K562 (cell line): ENCODE data around the gene THSD8. TPM values are rescaled to one million over a fixed set of nuclear protein-coding genes. Genes with fewer than 3 reads are reported as not detected.
A peak's percentile ranks its signal among the peaks of the same experiment; 100 is the strongest.

Experiments
- ARID1B ChIP-seq: fragments of 450-650 bp; IDR thresholded peaks from 2 replicates; pipeline ENCODE4 v1.6.1; 2016; ENCODE audit warnings: antibody characterized with exemption, mild to moderate bottlenecking, inconsistent platforms
- CGGBP1 ChIP-seq: fragments of 250-450 bp; sonication (Bioruptor Pico); IDR thresholded peaks from 2 replicates; pipeline ENCODE4 v1.9.0; 2021; ENCODE audit warnings: mild to moderate bottlenecking
- EWSR1 ChIP-seq: fragments of 450-650 bp; IDR thresholded peaks from 2 replicates; pipeline ENCODE4 v1.6.1; 2018; ENCODE audit warnings: borderline replicate concordance, mild to moderate bottlenecking, low read depth, moderate library complexity; ENCODE audit not compliant: partially characterized antibody
- HIVEP1 ChIP-seq: fragments of 250-450 bp; sonication (Bioruptor Pico); IDR thresholded peaks from 2 replicates; pipeline ENCODE4 v1.4.0; 2020; ENCODE audit warnings: mild to moderate bottlenecking
- KLF13 ChIP-seq: fragments of 450-650 bp; IDR thresholded peaks from 2 replicates; pipeline ENCODE4 v1.6.1; 2016; ENCODE audit warnings: missing genetic modification characterization, low read depth, mild to moderate bottlenecking, missing compliant biosample characterization, moderate library complexity, borderline replicate concordance
- L3MBTL2 ChIP-seq: fragments of 450-650 bp; IDR thresholded peaks from 2 replicates; pipeline ENCODE4 v1.6.1; 2016; ENCODE audit warnings: mild to moderate bottlenecking, moderate library complexity
- MYC ChIP-seq, 2 experiments: fragments of 250-450 bp in 1 of 2; sonication (Bioruptor Pico) in 1 of 2; IDR thresholded peaks; 2 replicates each; pipeline versions ENCODE4 v1.5.1 to v1.6.1; 2012 to 2021; ENCODE audit warnings: low read depth in 2 of 2, borderline replicate concordance in 1 of 2, improper control_type of control experiment in 1 of 2, low read length in 1 of 2, mild to moderate bottlenecking in 1 of 2, moderate library complexity in 1 of 2
- PCBP1 ChIP-seq: fragments of 200-400 bp; formaldehyde crosslinking; IDR thresholded peaks from 2 replicates; pipeline ENCODE4 v1.6.1; 2018; ENCODE audit warnings: mild to moderate bottlenecking, low read depth, low read length; ENCODE audit not compliant: poor library complexity, severe bottlenecking
- POLR2A ChIP-seq: fragments of 450-650 bp; conservative IDR thresholded peaks from 2 replicates; pipeline ENCODE4 v1.6.1; 2016
- polyA plus RNA-seq, 8 experiments: library from polyadenylated mRNA; depleted of rRNA in 4 of 8; stranded (reverse) in 5 of 8; unstranded in 3 of 8; fragments of >200 nt; fragmentation: Nextera tagmentation in 2 of 8; fragmentation: Illumina TruSeq in 1 of 8; extraction: Ambion mirVana in 2 of 8; extraction: Trizol in 1 of 8; gene quantifications; 2 replicates each; pipeline versions ENCODE4 v1.2.1 to v1.2.3, GENCODE V29; 2011 to 2014; ENCODE audit warnings: inconsistent platforms in 1 of 8, missing spikeins in 1 of 8
- total RNA-seq, 7 experiments: library from RNA; depleted of rRNA in 6 of 7; stranded (reverse); fragments of >200 nt in 6 of 7; fragmentation: Illumina TruSeq in 2 of 7; extraction: Trizol in 2 of 7; gene quantifications; 2 replicates each; pipeline versions ENCODE4 v1.2.1 to v1.2.3, GENCODE V29; 2011 to 2021; ENCODE audit warnings: low replicate concordance in 1 of 7
- TF ChIP-seq, protein P1 (sequence below): fragments of 450-650 bp; formaldehyde crosslinking; IDR thresholded peaks from 2 replicates; pipeline ENCODE4 v1.4.0; 2020; ENCODE audit warnings: mild to moderate bottlenecking, mixed read lengths
- TF ChIP-seq, protein P2 (sequence below): fragments of 450-650 bp; IDR thresholded peaks from 2 replicates; pipeline ENCODE4 v1.6.1; 2016; ENCODE audit warnings: borderline replicate concordance
- TF ChIP-seq, protein P3 (sequence below), 2 experiments: IDR thresholded peaks; 2 replicates each; pipeline ENCODE4 v1.6.1; 2011; ENCODE audit warnings: borderline replicate concordance in 1 of 2, control low read depth in 1 of 2, low read depth in 1 of 2, low read length in 1 of 2, mild to moderate bottlenecking in 1 of 2, mixed read lengths in 1 of 2, moderate library complexity in 1 of 2; ENCODE audit not compliant: insufficient read depth in 1 of 2, insufficient read length in 1 of 2, poor library complexity in 1 of 2, severe bottlenecking in 1 of 2; ENCODE audit errors: extremely low read depth in 1 of 2
- TF ChIP-seq, protein P4 (sequence below): fragments of 250-450 bp; sonication (Bioruptor Pico); IDR thresholded peaks from 2 replicates; pipeline ENCODE4 v1.4.0; 2020; ENCODE audit warnings: borderline replicate concordance
- TF ChIP-seq, protein P5 (sequence below): sonication (generic); formaldehyde crosslinking; IDR thresholded peaks from 2 replicates; pipeline ENCODE4 v1.8.1; 2023; ENCODE audit warnings: mild to moderate bottlenecking, missing genetic modification reagents

Gene THSD8
- total and polyA plus RNA-seq, 9 of the 15 experiments (the other 6 are each of a cell fraction or from before 2014, with no cell fraction given): 8.4 to 42.4 (median 19.9) TPM; not detected in 2

- peak; percentile 28; the same call in 1 of the 2 replicates for TF ChIP-seq MYC (IDR thresholded peaks at IDR 0.05; ENCODE audit: low read depth, low read length)
- TF ChIP-seq MYC (CRISPR knock-in tag; IDR thresholded peaks at IDR 0.05; ENCODE audit: borderline replicate concordance, low read depth): peak; percentile 70; the same call in 1 of the 2 replicates
- TF ChIP-seq, protein P1, sequence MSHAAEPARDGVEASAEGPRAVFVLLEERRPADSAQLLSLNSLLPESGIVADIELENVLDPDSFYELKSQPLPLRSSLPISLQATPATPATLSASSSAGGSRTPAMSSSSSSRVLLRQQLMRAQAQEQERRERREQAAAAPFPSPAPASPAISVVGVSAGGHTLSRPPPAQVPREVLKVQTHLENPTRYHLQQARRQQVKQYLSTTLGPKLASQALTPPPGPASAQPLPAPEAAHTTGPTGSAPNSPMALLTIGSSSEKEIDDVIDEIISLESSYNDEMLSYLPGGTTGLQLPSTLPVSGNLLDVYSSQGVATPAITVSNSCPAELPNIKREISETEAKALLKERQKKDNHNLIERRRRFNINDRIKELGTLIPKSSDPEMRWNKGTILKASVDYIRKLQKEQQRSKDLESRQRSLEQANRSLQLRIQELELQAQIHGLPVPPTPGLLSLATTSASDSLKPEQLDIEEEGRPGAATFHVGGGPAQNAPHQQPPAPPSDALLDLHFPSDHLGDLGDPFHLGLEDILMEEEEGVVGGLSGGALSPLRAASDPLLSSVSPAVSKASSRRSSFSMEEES: peak; percentile 79
- TF ChIP-seq EWSR1: no peak
- no peak for TF ChIP-seq ARID1B
- TF ChIP-seq, protein P2, sequence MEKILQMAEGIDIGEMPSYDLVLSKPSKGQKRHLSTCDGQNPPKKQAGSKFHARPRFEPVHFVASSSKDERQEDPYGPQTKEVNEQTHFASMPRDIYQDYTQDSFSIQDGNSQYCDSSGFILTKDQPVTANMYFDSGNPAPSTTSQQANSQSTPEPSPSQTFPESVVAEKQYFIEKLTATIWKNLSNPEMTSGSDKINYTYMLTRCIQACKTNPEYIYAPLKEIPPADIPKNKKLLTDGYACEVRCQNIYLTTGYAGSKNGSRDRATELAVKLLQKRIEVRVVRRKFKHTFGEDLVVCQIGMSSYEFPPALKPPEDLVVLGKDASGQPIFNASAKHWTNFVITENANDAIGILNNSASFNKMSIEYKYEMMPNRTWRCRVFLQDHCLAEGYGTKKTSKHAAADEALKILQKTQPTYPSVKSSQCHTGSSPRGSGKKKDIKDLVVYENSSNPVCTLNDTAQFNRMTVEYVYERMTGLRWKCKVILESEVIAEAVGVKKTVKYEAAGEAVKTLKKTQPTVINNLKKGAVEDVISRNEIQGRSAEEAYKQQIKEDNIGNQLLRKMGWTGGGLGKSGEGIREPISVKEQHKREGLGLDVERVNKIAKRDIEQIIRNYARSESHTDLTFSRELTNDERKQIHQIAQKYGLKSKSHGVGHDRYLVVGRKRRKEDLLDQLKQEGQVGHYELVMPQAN: peak; percentile 63; the same call in 1 of the 2 replicates
- TF ChIP-seq, protein P3, sequence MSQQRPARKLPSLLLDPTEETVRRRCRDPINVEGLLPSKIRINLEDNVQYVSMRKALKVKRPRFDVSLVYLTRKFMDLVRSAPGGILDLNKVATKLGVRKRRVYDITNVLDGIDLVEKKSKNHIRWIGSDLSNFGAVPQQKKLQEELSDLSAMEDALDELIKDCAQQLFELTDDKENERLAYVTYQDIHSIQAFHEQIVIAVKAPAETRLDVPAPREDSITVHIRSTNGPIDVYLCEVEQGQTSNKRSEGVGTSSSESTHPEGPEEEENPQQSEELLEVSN (IDR thresholded peaks at IDR 0.05; ENCODE audit: borderline replicate concordance in 1 of 2, extremely low read depth in 1 of 2, insufficient read depth in 1 of 2, insufficient read length in 1 of 2, low read depth in 1 of 2, low read length in 1 of 2, poor library complexity in 1 of 2, severe bottlenecking in 1 of 2): peak; percentile 21 to 31
- TF ChIP-seq, protein P4, sequence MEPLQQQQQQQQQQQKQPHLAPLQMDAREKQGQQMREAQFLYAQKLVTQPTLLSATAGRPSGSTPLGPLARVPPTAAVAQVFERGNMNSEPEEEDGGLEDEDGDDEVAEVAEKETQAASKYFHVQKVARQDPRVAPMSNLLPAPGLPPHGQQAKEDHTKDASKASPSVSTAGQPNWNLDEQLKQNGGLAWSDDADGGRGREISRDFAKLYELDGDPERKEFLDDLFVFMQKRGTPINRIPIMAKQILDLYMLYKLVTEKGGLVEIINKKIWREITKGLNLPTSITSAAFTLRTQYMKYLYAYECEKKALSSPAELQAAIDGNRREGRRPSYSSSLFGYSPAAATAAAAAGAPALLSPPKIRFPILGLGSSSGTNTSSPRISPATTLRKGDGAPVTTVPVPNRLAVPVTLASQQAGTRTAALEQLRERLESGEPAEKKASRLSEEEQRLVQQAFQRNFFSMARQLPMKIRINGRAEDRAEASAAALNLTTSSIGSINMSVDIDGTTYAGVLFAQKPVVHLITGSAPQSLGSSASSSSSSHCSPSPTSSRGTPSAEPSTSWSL (CRISPR knock-in tag): 0 out of 2 replicates have a peak, but pooled peaks have one; percentile 53
- peak; percentile 62; the same call in 1 of the 2 replicates for TF ChIP-seq POLR2A
- TF ChIP-seq HIVEP1 (CRISPR knock-in tag): 0 out of 2 replicates have a peak, but pooled peaks have one; percentile 49
- no peak for TF ChIP-seq CGGBP1 (CRISPR knock-in tag)
- TF ChIP-seq, protein P5, sequence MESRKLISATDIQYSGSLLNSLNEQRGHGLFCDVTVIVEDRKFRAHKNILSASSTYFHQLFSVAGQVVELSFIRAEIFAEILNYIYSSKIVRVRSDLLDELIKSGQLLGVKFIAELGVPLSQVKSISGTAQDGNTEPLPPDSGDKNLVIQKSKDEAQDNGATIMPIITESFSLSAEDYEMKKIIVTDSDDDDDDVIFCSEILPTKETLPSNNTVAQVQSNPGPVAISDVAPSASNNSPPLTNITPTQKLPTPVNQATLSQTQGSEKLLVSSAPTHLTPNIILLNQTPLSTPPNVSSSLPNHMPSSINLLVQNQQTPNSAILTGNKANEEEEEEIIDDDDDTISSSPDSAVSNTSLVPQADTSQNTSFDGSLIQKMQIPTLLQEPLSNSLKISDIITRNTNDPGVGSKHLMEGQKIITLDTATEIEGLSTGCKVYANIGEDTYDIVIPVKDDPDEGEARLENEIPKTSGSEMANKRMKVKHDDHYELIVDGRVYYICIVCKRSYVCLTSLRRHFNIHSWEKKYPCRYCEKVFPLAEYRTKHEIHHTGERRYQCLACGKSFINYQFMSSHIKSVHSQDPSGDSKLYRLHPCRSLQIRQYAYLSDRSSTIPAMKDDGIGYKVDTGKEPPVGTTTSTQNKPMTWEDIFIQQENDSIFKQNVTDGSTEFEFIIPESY (CRISPR knock-in tag): peak; percentile 74
- peak; percentile 50; the same call in 1 of the 2 replicates for TF ChIP-seq KLF13 (tag)
- peak; percentile 30 for TF ChIP-seq PCBP1
- peak; percentile 60 for TF ChIP-seq L3MBTL2
These were observed 27.0 kb upstream of the THSD8 start, which contains the start of gene HOOK2 (continued) for GRCh38 chr19:12774588-12775555.
